ENCODE results near the gene PDLIM1.

PDLIM1 gene

GRCh38 chr10:95319239-95319638 lies 28.4 kb upstream of the PDLIM1 start:
- FAIRE-seq, result no peak
- DNase-seq (ENCODE audit: extremely low spot score, insufficient read length, low read depth), result no peak

DNA sequence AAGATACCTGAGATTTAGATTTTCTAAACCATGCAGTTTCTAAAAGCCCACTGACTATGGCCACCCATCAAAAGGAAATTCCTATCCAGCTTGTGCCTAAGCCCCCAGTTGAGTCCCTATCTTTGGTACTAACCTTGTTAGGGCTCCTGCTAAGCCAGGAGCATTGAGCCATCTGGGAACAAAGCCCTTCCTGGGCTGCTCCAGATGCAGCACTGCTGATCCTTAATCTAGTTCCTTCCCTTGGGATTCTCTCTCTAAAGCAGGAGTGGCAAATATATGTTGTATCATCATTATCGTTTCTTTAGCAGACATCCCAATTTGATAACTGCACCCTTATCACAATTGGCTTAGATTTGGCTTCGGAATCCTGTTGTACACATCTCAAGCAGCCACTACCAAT lies 24.7 kb upstream of the PDLIM1 start:
- FAIRE-seq, result no peak
- DNase-seq (ENCODE audit: extremely low spot score, insufficient read length, low read depth), result no peak

- no peak for FAIRE-seq
- DNase-seq (ENCODE audit: extremely low spot score, insufficient read length, low read depth), result no peak
Observed at GRCh38 chr10:95314192-95314918, 23.6 kb upstream of the PDLIM1 start.

DNA sequence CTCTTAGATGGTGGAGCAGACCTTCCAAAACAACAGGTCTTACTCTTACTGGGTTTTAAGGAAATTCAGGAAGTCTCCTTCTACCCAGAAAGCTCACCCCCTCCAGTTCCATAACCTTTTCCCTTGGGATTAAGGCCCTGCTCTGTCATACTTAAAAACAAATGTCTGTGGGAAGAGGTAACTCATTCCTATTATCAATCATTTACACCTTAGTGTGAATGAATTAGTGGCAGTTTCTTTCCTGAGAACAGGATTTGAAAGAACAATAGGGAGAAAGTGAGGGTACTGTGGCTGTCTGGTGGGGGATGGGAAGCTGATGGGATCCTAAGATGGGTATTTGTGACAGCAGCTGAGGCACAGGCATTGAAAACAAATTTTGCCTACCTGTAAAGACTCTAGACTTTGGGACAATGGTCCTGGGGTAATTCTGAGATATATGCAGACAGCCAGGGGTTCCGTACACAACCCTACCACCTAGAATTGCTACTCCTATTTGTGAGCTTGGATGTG lies 22.2 kb upstream of the PDLIM1 start:
- no peak for FAIRE-seq
- DNase-seq (ENCODE audit: extremely low spot score, insufficient read length, low read depth), result no peak

GRCh38 chr10:95312257-95312656 lies 21.5 kb upstream of the PDLIM1 start:
- no peak for FAIRE-seq

GRCh38 chr10:95309958-95310357 lies 19.2 kb upstream of the PDLIM1 start:
- FAIRE-seq (no peak), DNase-seq (ENCODE audit: extremely low spot score, insufficient read length, low read depth) (no peak)

More at GRCh38 chr10:95312257-95312656, 21.5 kb upstream of the PDLIM1 start:
- DNase-seq (ENCODE audit: extremely low spot score, insufficient read length, low read depth), result no peak

DNA sequence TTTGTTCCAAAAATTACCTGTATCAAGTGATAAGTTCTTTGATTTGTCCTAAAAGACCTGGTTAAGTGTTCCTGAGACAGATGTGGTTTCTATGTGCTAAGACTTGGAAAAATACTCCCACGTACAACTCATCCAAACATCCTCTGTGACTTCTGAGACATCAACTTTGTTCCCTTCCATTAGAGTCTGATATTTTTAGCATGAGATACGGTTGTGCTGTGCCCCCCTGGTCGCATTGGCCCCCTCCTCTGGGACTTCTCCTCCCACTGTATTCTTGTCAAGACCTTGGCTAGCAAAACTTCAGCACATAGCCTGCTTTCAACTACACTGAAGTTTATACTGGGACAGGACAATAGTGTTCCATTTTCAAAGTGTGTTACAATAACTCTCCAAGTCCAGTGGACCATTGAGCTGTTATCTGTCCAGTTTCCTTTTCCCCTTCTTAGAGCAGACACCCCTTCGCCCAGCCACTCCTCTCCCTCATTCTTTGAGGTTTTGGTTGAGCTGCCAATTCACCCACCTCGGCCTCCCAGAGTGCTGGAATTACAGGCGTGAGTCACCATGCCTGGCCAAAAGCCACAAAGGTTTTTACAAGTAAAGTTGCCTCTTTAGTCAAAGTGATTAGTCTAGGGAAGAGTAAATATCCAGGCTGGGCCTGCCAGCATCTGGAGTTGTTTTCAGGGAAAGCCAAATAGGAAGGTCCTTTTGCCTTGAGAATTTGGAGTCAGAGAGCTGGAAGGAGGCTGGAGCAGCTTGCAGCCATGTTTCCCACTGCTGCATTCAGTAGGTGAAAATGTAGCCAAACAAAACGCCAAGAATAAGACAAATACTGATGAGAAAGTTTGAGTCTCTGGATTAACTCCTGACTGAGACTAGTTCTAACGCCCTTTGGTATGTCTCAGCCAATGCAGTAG lies 17.8 kb upstream of the PDLIM1 start:
- no peak for DNase-seq (ENCODE audit: extremely low spot score, insufficient read length, low read depth)
- FAIRE-seq, result peak; percentile 63

DNA sequence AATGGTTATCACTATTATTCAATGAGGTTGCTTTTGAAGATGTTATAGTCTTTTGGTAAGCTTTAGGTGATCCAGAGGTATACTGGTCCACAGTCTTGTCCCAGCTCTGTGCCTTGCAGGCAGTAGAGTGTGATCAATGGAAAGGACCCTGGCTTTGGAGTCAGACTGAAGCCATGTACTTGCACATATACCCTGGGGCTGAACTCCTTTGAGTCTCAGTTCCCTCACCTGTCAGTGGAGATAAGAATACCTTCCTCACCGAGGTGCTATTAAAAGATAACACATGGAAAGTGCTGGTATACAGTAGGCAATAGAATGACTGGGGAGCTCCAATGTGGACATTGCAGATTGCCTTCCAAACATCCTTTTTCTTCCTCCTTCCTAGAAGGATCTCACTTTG lies 16.0 kb upstream of the PDLIM1 start:
- DNase-seq (ENCODE audit: extremely low spot score, insufficient read length, low read depth) (no peak), FAIRE-seq (no peak)

- no peak for FAIRE-seq
- DNase-seq (ENCODE audit: extremely low spot score, insufficient read length, low read depth), result no peak
Observed at GRCh38 chr10:95306318-95306650, 15.5 kb upstream of the PDLIM1 start.

- DNase-seq (ENCODE audit: extremely low spot score, insufficient read length, low read depth) (no peak), FAIRE-seq (no peak)
Observed at GRCh38 chr10:95305606-95306317, 15.0 kb upstream of the PDLIM1 start.

GRCh38 chr10:95304976-95305375 lies 14.2 kb upstream of the PDLIM1 start:
- FAIRE-seq (no peak), DNase-seq (ENCODE audit: extremely low spot score, insufficient read length, low read depth) (no peak)

- DNase-seq (ENCODE audit: extremely low spot score, insufficient read length, low read depth) (no peak), FAIRE-seq (no peak)
Observed at GRCh38 chr10:95304463-95304862, 13.7 kb upstream of the PDLIM1 start.

DNA sequence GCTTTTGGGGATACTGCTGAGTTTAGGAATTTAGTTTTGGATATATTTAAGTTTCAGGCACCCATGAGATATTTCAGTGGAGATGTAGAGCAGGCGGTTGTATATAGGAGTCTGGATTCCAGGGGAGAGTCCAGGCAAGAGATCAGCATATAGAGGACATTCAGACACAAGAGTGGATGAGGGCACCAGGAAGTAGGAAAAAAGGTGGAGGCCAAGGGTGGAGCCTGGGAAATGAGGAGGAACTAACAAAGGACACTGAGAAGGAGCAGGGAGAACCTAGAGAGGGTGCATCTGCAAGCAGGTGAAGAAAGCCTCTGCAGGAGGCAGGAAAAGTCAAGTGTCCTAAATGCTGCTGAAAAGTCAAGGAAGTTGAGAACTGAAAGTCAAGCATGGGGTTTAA lies 13.1 kb upstream of the PDLIM1 start:
- FAIRE-seq (no peak), DNase-seq (ENCODE audit: extremely low spot score, insufficient read length, low read depth) (no peak)

DNA sequence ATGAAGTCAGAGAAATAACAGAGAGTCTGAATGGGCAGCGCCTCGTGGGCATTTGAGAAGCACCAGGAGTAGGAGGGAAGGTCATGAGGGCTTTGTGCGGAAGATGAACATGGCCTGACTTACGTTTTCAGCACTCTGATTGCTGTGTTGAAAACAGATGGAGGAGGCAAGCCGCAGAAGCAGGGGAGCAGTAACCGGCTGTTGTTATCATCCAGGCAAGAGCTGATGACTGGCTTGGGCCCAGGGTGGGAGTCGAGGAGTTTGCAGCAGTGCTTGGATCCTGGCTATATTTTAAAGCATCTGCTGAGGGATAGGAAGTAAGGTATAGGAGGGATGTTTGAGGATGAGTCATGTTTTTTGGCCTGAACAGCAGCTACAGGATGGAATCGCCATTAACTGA lies 12.7 kb upstream of the PDLIM1 start:
- DNase-seq (ENCODE audit: extremely low spot score, insufficient read length, low read depth), result no peak

DNA sequence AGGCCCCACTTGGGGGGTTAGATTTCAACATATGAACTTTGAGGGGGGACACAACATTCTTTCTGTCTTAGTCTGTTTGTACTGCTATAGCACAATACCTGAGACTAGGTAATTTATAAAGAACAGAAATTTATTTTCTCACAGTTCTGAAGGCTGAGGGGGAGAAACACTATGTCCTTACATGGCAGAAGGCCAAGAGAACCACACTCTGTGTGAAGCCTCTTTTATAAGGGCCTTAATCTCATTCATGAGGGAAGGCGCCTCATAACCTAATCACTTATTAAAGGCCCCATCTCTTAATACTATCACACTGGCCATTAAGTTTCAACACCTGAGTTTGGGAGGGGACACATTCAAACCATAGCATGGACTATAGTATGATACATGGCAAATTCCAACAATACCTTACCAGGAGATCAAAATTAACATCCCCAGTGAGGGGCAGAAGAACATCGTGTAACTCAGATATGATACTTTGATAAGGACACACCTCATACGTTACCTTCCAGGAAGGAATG lies 9.3 kb upstream of the PDLIM1 start:
- DNase-seq (ENCODE audit: extremely low spot score, insufficient read length, low read depth) (no peak), FAIRE-seq (no peak)

More for the DNA sequence above, 12.7 kb upstream of the PDLIM1 start:
- no peak for FAIRE-seq

- peak; percentile 82 for FAIRE-seq
Observed at GRCh38 chr10:95297402-95297801, 6.6 kb upstream of the PDLIM1 start.

DNA sequence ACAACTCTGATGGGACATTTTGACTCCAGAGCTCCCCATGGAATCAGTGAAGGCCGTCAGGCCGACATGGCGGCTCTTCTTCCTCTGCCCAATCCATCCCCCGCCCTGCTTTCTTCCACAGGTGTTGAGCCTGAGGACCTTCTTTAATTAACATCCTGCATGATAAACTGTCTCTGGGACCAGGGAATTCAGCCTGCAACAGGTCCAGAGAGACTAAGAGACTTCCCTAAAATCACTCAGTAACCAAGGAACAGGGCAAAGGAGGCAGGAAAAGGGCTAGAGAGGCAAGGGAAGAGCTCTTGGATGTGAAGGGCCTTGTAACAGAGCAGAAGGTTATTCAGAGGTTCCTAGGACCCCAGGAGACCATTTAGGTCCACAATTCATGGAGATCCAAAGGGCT lies 6.0 kb upstream of the PDLIM1 start:
- FAIRE-seq (no peak), DNase-seq (ENCODE audit: extremely low spot score, insufficient read length, low read depth) (no peak)

More at GRCh38 chr10:95297402-95297801, 6.6 kb upstream of the PDLIM1 start:
- DNase-seq (ENCODE audit: extremely low spot score, insufficient read length, low read depth), result no peak

GRCh38 chr10:95295031-95295755 lies 4.4 kb upstream of the PDLIM1 start:
- FAIRE-seq (peak; percentile 99), DNase-seq (ENCODE audit: extremely low spot score, insufficient read length, low read depth) (peak; percentile 69)

GRCh38 chr10:95293631-95294030 lies 2.8 kb upstream of the PDLIM1 start:
- DNase-seq (ENCODE audit: extremely low spot score, insufficient read length, low read depth) (no peak), FAIRE-seq (peak; percentile 56)
